Measurements from ENCODE around the gene TTF1. TPM values are rescaled to one million over a fixed set of nuclear protein-coding genes. Genes with fewer than 3 reads are reported as not detected.

Gene TTF1
- total RNA-seq, 1 experiment from 2014 or later, result 9.7 TPM

DNA sequence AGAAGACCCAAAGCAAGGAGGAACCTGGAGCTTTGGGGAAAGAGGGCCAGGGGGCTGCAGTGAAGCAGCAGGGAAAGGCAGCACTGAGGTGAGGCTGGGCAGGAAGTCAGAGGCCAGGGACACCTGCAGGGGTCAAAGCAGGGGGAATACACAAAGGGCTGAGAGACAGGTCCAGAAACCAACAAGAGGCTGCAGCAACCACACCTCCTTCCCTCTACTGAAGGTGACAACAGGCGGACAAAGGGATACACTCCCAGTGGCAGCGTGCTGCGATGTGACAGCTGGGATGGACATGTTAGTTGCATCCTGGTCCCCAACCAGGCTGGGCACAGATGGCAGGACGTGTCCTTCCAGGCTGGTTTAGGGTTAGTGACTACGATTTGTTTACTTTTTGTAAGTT lies 15.9 kb upstream of the TTF1 start:
- no peak overlapping the region for H3K27ac Mint-ChIP-seq (ENCODE audit: unreplicated experiment)
- no peaks in the 10 kb centered on the region for H3K36me3 Mint-ChIP-seq (ENCODE audit: insufficient read depth, unreplicated experiment)
- TF ChIP-seq, protein P1, sequence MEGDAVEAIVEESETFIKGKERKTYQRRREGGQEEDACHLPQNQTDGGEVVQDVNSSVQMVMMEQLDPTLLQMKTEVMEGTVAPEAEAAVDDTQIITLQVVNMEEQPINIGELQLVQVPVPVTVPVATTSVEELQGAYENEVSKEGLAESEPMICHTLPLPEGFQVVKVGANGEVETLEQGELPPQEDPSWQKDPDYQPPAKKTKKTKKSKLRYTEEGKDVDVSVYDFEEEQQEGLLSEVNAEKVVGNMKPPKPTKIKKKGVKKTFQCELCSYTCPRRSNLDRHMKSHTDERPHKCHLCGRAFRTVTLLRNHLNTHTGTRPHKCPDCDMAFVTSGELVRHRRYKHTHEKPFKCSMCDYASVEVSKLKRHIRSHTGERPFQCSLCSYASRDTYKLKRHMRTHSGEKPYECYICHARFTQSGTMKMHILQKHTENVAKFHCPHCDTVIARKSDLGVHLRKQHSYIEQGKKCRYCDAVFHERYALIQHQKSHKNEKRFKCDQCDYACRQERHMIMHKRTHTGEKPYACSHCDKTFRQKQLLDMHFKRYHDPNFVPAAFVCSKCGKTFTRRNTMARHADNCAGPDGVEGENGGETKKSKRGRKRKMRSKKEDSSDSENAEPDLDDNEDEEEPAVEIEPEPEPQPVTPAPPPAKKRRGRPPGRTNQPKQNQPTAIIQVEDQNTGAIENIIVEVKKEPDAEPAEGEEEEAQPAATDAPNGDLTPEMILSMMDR (IDR thresholded peaks at IDR 0.05; ENCODE audit: unreplicated experiment), result no peak
- intact Hi-C loops (cut with micrococcal nuclease; ENCODE audit: unreplicated experiment), result no loop called here
- no peak for DNase-seq
- H3K27me3 Mint-ChIP-seq (ENCODE audit: unreplicated experiment), result peaks cover 85% of the 10 kb centered on the region
- CTCF ChIA-PET, result no interaction called here
- BruUV-seq (replicated peaks), result no TSS peak
- H3K9me3 Mint-ChIP-seq (ENCODE audit: low read depth, unreplicated experiment), result no peaks in the 10 kb centered on the region
- H3K4me1 Mint-ChIP-seq (ENCODE audit: low read depth, unreplicated experiment), result no peaks in the 10 kb centered on the region
- no peak overlapping the region for H3K4me3 Mint-ChIP-seq (ENCODE audit: low read depth, unreplicated experiment)

DNA sequence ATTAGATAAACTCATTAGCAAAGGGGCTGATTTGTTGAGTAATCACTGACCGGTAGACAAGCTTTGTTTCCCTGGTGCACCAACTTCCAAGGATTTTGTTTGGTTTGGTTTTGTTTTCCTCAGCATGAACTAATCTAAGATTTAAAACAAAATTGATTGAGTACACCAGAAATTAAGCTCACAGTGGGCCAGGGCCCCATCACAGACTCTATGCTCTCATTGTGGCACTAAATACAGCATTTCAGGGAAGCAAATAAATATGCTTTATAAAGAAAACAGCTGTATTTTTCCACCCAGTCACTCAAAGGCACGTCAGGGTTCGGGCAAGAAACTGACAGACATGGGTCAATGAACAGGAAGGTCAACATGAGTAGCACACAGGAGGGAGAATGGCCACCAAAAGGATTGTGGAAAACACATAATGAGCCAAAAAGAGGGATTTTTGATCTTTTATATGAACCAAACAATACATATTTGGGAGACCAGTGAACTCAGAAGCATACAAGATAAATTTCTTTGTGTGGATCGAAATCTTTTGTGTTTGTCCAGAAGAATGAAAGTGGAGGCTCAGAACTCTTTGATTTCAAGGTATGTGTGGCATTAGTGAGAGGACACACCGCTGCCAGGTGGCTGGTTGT lies 12.2 kb upstream of the TTF1 start:
- TF ChIP-seq, protein P1 (IDR thresholded peaks at IDR 0.05; ENCODE audit: unreplicated experiment), result no peak
- CTCF ChIA-PET, result interaction anchor here (0.6 kb wide), 1 partner anchor 27 kb away, joined by 8 read pairs; no protein-coding TSS in a partner anchor
- intact Hi-C loops (cut with micrococcal nuclease; ENCODE audit: unreplicated experiment), result loop anchor here (10.0 kb wide), 1 partner anchor 376 kb away; no protein-coding TSS in a partner anchor

DNA sequence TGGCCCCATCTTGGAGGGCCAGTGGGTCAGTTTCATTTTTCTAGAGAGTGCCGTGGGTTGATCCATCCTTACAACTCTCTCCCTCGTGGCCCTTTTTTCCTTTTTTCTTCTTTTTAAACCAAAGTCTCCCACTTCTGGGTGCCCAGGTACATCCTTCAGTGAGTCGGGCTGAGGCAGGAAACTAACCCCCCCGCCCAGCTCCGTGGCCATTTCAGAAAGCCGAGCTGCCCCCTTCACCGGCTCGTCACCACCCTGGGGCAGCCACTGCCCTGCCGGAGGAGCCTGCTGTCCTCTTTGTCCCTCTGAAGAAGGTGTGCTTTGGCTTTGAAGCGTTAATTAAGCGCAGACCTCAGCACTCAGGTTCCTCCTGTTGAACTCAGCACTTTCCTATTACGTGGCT lies 8.5 kb upstream of the TTF1 start:
- H3K36me3 Mint-ChIP-seq (ENCODE audit: insufficient read depth, unreplicated experiment), result no peaks in the 10 kb centered on the region
- intact Hi-C loops (cut with micrococcal nuclease; ENCODE audit: unreplicated experiment), result loop anchor here (2.0 to 10.0 kb wide), 2 partner anchors 88 to 380 kb away; no protein-coding TSS in a partner anchor
- CTCF ChIA-PET, result interaction anchor here (0.6 kb wide), 1 partner anchor 438 kb away, joined by 7 read pairs; no protein-coding TSS in a partner anchor
- DNase-seq, result no peak
- no TSS peak for BruUV-seq (replicated peaks)
- TF ChIP-seq, protein P1 (IDR thresholded peaks at IDR 0.05; ENCODE audit: unreplicated experiment), result no peak
- no peaks in the 10 kb centered on the region for H3K9me3 Mint-ChIP-seq (ENCODE audit: low read depth, unreplicated experiment)
- no peaks in the 10 kb centered on the region for H3K4me1 Mint-ChIP-seq (ENCODE audit: low read depth, unreplicated experiment)
- no peak overlapping the region for H3K4me3 Mint-ChIP-seq (ENCODE audit: low read depth, unreplicated experiment)
- H3K27me3 Mint-ChIP-seq (ENCODE audit: unreplicated experiment), result peaks cover 61% of the 10 kb centered on the region
- no peak overlapping the region for H3K27ac Mint-ChIP-seq (ENCODE audit: unreplicated experiment)

More for the DNA sequence above, 12.2 kb upstream of the TTF1 start:
- no peak overlapping the region for H3K27ac Mint-ChIP-seq (ENCODE audit: unreplicated experiment)
- no peak overlapping the region for H3K4me3 Mint-ChIP-seq (ENCODE audit: low read depth, unreplicated experiment)
- no peaks in the 10 kb centered on the region for H3K4me1 Mint-ChIP-seq (ENCODE audit: low read depth, unreplicated experiment)
- H3K36me3 Mint-ChIP-seq (ENCODE audit: insufficient read depth, unreplicated experiment), result no peaks in the 10 kb centered on the region
- peaks cover 71% of the 10 kb centered on the region for H3K27me3 Mint-ChIP-seq (ENCODE audit: unreplicated experiment)
- no peaks in the 10 kb centered on the region for H3K9me3 Mint-ChIP-seq (ENCODE audit: low read depth, unreplicated experiment)
- no peak for DNase-seq
- no TSS peak for BruUV-seq (replicated peaks)

GRCh38 chr9:132414731-132415130 lies 8.1 kb upstream of the TTF1 start:
- no TSS peak for BruUV-seq (replicated peaks)
- intact Hi-C loops (cut with micrococcal nuclease; ENCODE audit: unreplicated experiment), result loop anchor here (2.0 to 10.0 kb wide), 3 partner anchors 88 to 380 kb away; no protein-coding TSS in a partner anchor
- Mint-ChIP-seq H3K9me3 (ENCODE audit: low read depth, unreplicated experiment) (no peaks in the 10 kb centered on the region), H3K36me3 (ENCODE audit: insufficient read depth, unreplicated experiment) (peaks cover 3% of the 10 kb centered on the region), H3K27ac (ENCODE audit: unreplicated experiment) (no peak overlapping the region), H3K27me3 (ENCODE audit: unreplicated experiment) (peaks cover 57% of the 10 kb centered on the region), H3K4me3 (ENCODE audit: low read depth, unreplicated experiment) (no peak overlapping the region), H3K4me1 (ENCODE audit: low read depth, unreplicated experiment) (no peaks in the 10 kb centered on the region)
- CTCF ChIA-PET, result interaction anchor here (0.5 to 0.6 kb wide), 2 partner anchors 42 to 438 kb away, joined by 3 to 7 read pairs; no protein-coding TSS in a partner anchor
- no peak for DNase-seq
- TF ChIP-seq, protein P1 (IDR thresholded peaks at IDR 0.05; ENCODE audit: unreplicated experiment), result no peak
